ENCODE data around the gene NTRK3. TPM values are rescaled to one million over a fixed set of nuclear protein-coding genes. Genes with fewer than 3 reads are reported as not detected.

Gene NTRK3
- total RNA-seq (1 to 10 TPM; 1.9 to 6.8 (median 2.9) TPM), polyA plus RNA-seq (1 to 10 TPM; 1.6 to 8.5 (median 5.0) TPM)
- long read RNA-seq, donor 1: 0 reads
- long read RNA-seq, donor 2: 0 reads
- long read RNA-seq, donor 3: 0 reads
- long read RNA-seq, donor 4, partial matches to known transcripts: 1 of 1 reads
- long read RNA-seq, donor 4, other reads (novel, unspliced or antisense): 0 of 1 reads
- long read RNA-seq, donor 5, partial matches to known transcripts: 0 of 1 reads
- long read RNA-seq, donor 5, other reads (novel, unspliced or antisense): 1 of 1 reads
- long read RNA-seq, donor 6, partial matches to known transcripts: 0 of 1 reads
- long read RNA-seq, donor 6, other reads (novel, unspliced or antisense): 1 of 1 reads
- long read RNA-seq, donor 7: 0 reads
- long read RNA-seq, donor 8: 0 reads
- long read RNA-seq, donor 9: 0 reads
- long read RNA-seq, donor 10: 0 reads

- Histone ChIP-seq H3K4me1 (replicated peaks in 1 of 2) (peaks cover 0 to 11% of the 10 kb centered on the region in 2 donors), H3K27me3 (peaks cover 47% of the 10 kb centered on the region), H3K36me3 (replicated peaks in 1 of 2) (no peaks in the 10 kb centered on the region), H3K27ac (peak within 1 kb of the TSS in 1 of 5 donors; percentile 22), H3K9me3 (replicated peaks in 1 of 3) (no peaks in the 10 kb centered on the region), H3K4me3 (peak within 1 kb of the TSS in 1 of 4 donors; percentile 46)
- DNase-seq: no peak
- intact Hi-C loops (cut with DNase I): no loop called here
- 0 to 1% (median 1%) methylated on average over 46 to 92 of the region's 95 CpGs for WGBS, 4 donors
- TF ChIP-seq POLR2A (IDR thresholded peaks at IDR 0.05) (no peak), CTCF (IDR thresholded peaks at IDR 0.05) (no peak)
Observed at GRCh38 chr15:88256279-88257230, at the start of gene NTRK3. NTRK3 (minus strand) TSS chr15:88256739; CDS start chr15:88256153, 586 bp downstream.

- no peaks in the 10 kb centered on the region for H3K36me3 ChIP-seq (replicated peaks in 1 of 2)
- TF ChIP-seq POLR2A (IDR thresholded peaks at IDR 0.05) (no peak), CTCF (IDR thresholded peaks at IDR 0.05) (no peak)
- H3K27ac ChIP-seq: no peak overlapping the region
- H3K4me3 ChIP-seq: no peak overlapping the region
- no peak for DNase-seq
- no peaks in the 10 kb centered on the region for H3K9me3 ChIP-seq (replicated peaks in 1 of 3)
- intact Hi-C loops (cut with DNase I): no loop called here
- no peaks in the 10 kb centered on the region for H3K27me3 ChIP-seq
- H3K4me1 ChIP-seq (replicated peaks in 1 of 2): no peaks in the 10 kb centered on the region
Observed at GRCh38 chr15:88303395-88303794, 46.9 kb upstream of the NTRK3 start.

- TF ChIP-seq CTCF (IDR thresholded peaks at IDR 0.05) (no peak), POLR2A (IDR thresholded peaks at IDR 0.05) (no peak)
- Histone ChIP-seq H3K9me3 (replicated peaks in 1 of 3) (no peaks in the 10 kb centered on the region), H3K27ac (no peak overlapping the region), H3K4me3 (no peak overlapping the region), H3K27me3 (no peaks in the 10 kb centered on the region), H3K4me1 (replicated peaks in 1 of 2) (no peaks in the 10 kb centered on the region), H3K36me3 (replicated peaks in 1 of 2) (no peaks in the 10 kb centered on the region)
- DNase-seq: no peak
- intact Hi-C loops (cut with DNase I): no loop called here
- WGBS, 4 donors: 65 to 79% (median 70%) methylated on average over 3 of the region's 3 CpGs
Observed at GRCh38 chr15:88302373-88302772, 45.8 kb upstream of the NTRK3 start.

- H3K27ac ChIP-seq: no peak overlapping the region
- H3K27me3 ChIP-seq: no peaks in the 10 kb centered on the region
- 48 to 80% (median 63%) methylated on average over 2 of the region's 2 CpGs for WGBS, 4 donors
- intact Hi-C loops (cut with DNase I): no loop called here
- H3K4me1 ChIP-seq (replicated peaks in 1 of 2): no peaks in the 10 kb centered on the region
- no peaks in the 10 kb centered on the region for H3K36me3 ChIP-seq (replicated peaks in 1 of 2)
- H3K9me3 ChIP-seq (replicated peaks in 1 of 3): no peaks in the 10 kb centered on the region
- TF ChIP-seq CTCF (IDR thresholded peaks at IDR 0.05) (no peak), POLR2A (IDR thresholded peaks at IDR 0.05) (no peak)
- no peak overlapping the region for H3K4me3 ChIP-seq
- no peak for DNase-seq
Observed at GRCh38 chr15:88301311-88301710, 44.8 kb upstream of the NTRK3 start.
